GM21825 (cell line): ENCODE results near the gene TMED10.
"Not testable (repeated sequence)": the region's sequence is repeated elsewhere in the genome, so short reads cannot be mapped to it uniquely, and the experiment has no call there.

Experiments
- ATAC-seq: cut with Tn5 transposase; IDR thresholded peaks from one replicate; pipeline ENCODE4 v1.9.1; 2021; ENCODE audit warnings: mild to moderate bottlenecking, moderate library complexity; ENCODE audit not compliant: unreplicated experiment

TMED10 gene

GRCh38 chr14:75132382-75133086, 43.9 kb downstream of the TMED10 start:
- ATAC-seq: no peak

- ATAC-seq: no peak
Observed at GRCh38 chr14:75128596-75128990, 47.8 kb downstream of the TMED10 start.

- no peak for ATAC-seq
Observed at GRCh38 chr14:75127903-75128595, 48.4 kb downstream of the TMED10 start.

GRCh38 chr14:75127474-75127820, 49.0 kb downstream of the TMED10 start:
- ATAC-seq: not testable (repeated sequence)

- ATAC-seq: peak; percentile 81
Observed at GRCh38 chr14:75126679-75127473, 49.5 kb downstream of the TMED10 start, which contains the start of gene NEK9. Gene NEK9 (minus strand): TSS chr14:75127048. CDS start chr14:75126921, 127 bp downstream.

- ATAC-seq: no peak
Observed at GRCh38 chr14:75126121-75126544, 50.3 kb downstream of the TMED10 start.

- ATAC-seq: no peak
Observed at GRCh38 chr14:75125617-75126016, 50.8 kb downstream of the TMED10 start.

GRCh38 chr14:75123991-75124390, 52.4 kb downstream of the TMED10 start:
- ATAC-seq: no peak

- no peak for ATAC-seq
Observed at GRCh38 chr14:75121552-75121951, 54.9 kb downstream of the TMED10 start.

- ATAC-seq: no peak
Observed at GRCh38 chr14:75120541-75121291, 55.7 kb downstream of the TMED10 start.

- ATAC-seq: no peak
Observed at GRCh38 chr14:75119056-75119455, 57.4 kb downstream of the TMED10 start.

GRCh38 chr14:75113932-75114539, 62.4 kb downstream of the TMED10 start:
- ATAC-seq: no peak

GRCh38 chr14:75109877-75110276, 66.5 kb downstream of the TMED10 start:
- no peak for ATAC-seq

GRCh38 chr14:75107186-75107585, 69.2 kb downstream of the TMED10 start:
- no peak for ATAC-seq

GRCh38 chr14:75101491-75101890, 74.9 kb downstream of the TMED10 start:
- no peak for ATAC-seq

- no peak for ATAC-seq
Observed at GRCh38 chr14:75098682-75099081, 77.7 kb downstream of the TMED10 start.

- no peak for ATAC-seq
Observed at GRCh38 chr14:75098212-75098611, 78.2 kb downstream of the TMED10 start.

GRCh38 chr14:75096959-75097358, 79.5 kb downstream of the TMED10 start:
- no peak for ATAC-seq

GRCh38 chr14:75095690-75096089, 80.7 kb downstream of the TMED10 start:
- no peak for ATAC-seq

GRCh38 chr14:75094896-75095295, 81.5 kb downstream of the TMED10 start:
- no peak for ATAC-seq
